ENCODE results near the gene STX16.

DNA sequence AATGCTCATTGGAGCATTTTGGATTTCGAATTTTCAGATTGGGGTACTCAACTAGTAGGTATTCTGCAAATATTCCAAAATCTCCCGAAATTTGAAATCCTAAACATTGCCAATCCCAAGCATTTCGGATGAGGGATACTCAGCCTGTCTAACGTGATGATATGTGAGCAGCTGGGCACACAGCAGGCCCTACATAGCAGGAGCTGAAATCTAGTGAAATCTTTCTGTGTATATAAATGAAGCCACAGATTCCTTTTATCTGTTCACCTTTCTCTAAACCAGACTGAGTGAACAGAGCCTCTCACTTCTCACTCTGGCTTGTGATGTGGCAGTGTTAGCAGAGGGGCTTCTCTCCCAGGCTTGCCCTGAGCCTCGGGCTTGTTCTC is 17.8 kb downstream of the STX16 start:
- TF ChIP-seq, protein P1, sequence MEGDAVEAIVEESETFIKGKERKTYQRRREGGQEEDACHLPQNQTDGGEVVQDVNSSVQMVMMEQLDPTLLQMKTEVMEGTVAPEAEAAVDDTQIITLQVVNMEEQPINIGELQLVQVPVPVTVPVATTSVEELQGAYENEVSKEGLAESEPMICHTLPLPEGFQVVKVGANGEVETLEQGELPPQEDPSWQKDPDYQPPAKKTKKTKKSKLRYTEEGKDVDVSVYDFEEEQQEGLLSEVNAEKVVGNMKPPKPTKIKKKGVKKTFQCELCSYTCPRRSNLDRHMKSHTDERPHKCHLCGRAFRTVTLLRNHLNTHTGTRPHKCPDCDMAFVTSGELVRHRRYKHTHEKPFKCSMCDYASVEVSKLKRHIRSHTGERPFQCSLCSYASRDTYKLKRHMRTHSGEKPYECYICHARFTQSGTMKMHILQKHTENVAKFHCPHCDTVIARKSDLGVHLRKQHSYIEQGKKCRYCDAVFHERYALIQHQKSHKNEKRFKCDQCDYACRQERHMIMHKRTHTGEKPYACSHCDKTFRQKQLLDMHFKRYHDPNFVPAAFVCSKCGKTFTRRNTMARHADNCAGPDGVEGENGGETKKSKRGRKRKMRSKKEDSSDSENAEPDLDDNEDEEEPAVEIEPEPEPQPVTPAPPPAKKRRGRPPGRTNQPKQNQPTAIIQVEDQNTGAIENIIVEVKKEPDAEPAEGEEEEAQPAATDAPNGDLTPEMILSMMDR (conservative IDR thresholded peaks at IDR 0.05; ENCODE audit: low read depth, low read length), result no peak
- no peak for TF ChIP-seq EZH2 (IDR thresholded peaks at IDR 0.05; ENCODE audit: borderline replicate concordance, low read depth, low read length, poor library complexity, severe bottlenecking)
